T1000 (cell line): ENCODE results near the gene AICDA.
"Not testable (repeated sequence)": the region's sequence is repeated elsewhere in the genome, so short reads cannot be mapped to it uniquely, and the experiment has no call there.

Experiments used
- DNase-seq: peaks from one replicate; lab custom pipeline; 2025; ENCODE audit warnings: mixed read lengths; lab: John Stamatoyannopoulos, UW

The AICDA gene

GRCh38 chr12:8609061-8609570, 3.5 kb downstream of the AICDA start:
- no peak for DNase-seq

GRCh38 chr12:8606890-8607289, 5.8 kb downstream of the AICDA start:
- DNase-seq: no peak

- no peak for DNase-seq
These were observed 7.6 kb downstream of the AICDA start for GRCh38 chr12:8605057-8605456.

GRCh38 chr12:8603856-8604255, 8.8 kb downstream of the AICDA start:
- no peak for DNase-seq

GRCh38 chr12:8603286-8603685, 9.4 kb downstream of the AICDA start:
- no peak for DNase-seq

GRCh38 chr12:8596561-8596960, 16.1 kb downstream of the AICDA start:
- DNase-seq: no peak

GRCh38 chr12:8594072-8594471, 18.6 kb downstream of the AICDA start:
- DNase-seq: no peak

- no peak for DNase-seq
These were observed 19.4 kb downstream of the AICDA start for GRCh38 chr12:8593246-8593645.

- DNase-seq: no peak
These were observed 21.7 kb downstream of the AICDA start for GRCh38 chr12:8590842-8591545.

- no peak for DNase-seq
These were observed 23.0 kb downstream of the AICDA start for GRCh38 chr12:8589679-8590078.

- not testable (repeated sequence) for DNase-seq
These were observed 28.2 kb downstream of the AICDA start for GRCh38 chr12:8584478-8584877.

GRCh38 chr12:8584004-8584403, 28.7 kb downstream of the AICDA start:
- no peak for DNase-seq

GRCh38 chr12:8581098-8581784, 31.4 kb downstream of the AICDA start:
- DNase-seq: no peak

- no peak for DNase-seq
These were observed 34.8 kb downstream of the AICDA start for GRCh38 chr12:8577879-8578278.

- DNase-seq: no peak
These were observed 40.2 kb downstream of the AICDA start for GRCh38 chr12:8572507-8572906.

GRCh38 chr12:8566525-8566924, 46.1 kb downstream of the AICDA start:
- no peak for DNase-seq

- not testable (repeated sequence) for DNase-seq
These were observed 46.6 kb downstream of the AICDA start for GRCh38 chr12:8566052-8566451.

GRCh38 chr12:8564656-8565055, 48.0 kb downstream of the AICDA start:
- no peak for DNase-seq

GRCh38 chr12:8563356-8563755, 49.3 kb downstream of the AICDA start:
- DNase-seq: no peak

- no peak for DNase-seq
These were observed 50.3 kb downstream of the AICDA start for GRCh38 chr12:8562310-8562709.

- no peak for DNase-seq
These were observed 51.6 kb downstream of the AICDA start for GRCh38 chr12:8561011-8561410.

GRCh38 chr12:8559676-8560075, 53.0 kb downstream of the AICDA start:
- no peak for DNase-seq

GRCh38 chr12:8556531-8557097, 56.0 kb downstream of the AICDA start:
- no peak for DNase-seq
